WERI-Rb-1 (cell line): ENCODE results near the gene INF2.
A peak's percentile ranks its signal among the peaks of the same experiment; 100 is the strongest.

Source experiments
- DNase-seq: peaks from one replicate; pipeline ENCODE4 v3.0.0-alpha.2; 2020
- H3K27ac ChIP-seq: fragments of 250-450 bp; sonication (Bioruptor Pico); 2 replicates; pipeline ENCODE4 v1.5.1; 2020; ENCODE audit warnings: mild to moderate bottlenecking, moderate library complexity
- H3K27me3 ChIP-seq: fragments of 250-450 bp; sonication (Bioruptor Pico); 2 replicates; pipeline ENCODE4 v1.5.1; 2021; ENCODE audit warnings: mild to moderate bottlenecking, low read depth, moderate library complexity; ENCODE audit not compliant: insufficient read depth, severe bottlenecking
- H3K36me3 ChIP-seq: fragments of 250-450 bp; sonication (Bioruptor Pico); 2 replicates; pipeline ENCODE4 v1.5.1; 2020; ENCODE audit warnings: mild to moderate bottlenecking, moderate library complexity
- H3K4me3 ChIP-seq: 2 replicates; pipeline ENCODE4 v1.5.1; 2011; ENCODE audit warnings: low read depth, mild to moderate bottlenecking, control low read depth, low read length
- H3K9me3 ChIP-seq: fragments of 250-450 bp; sonication (Bioruptor Pico); 2 replicates; pipeline ENCODE4 v1.5.1; 2021; ENCODE audit warnings: mild to moderate bottlenecking, moderate library complexity; ENCODE audit not compliant: severe bottlenecking
- CTCF ChIP-seq: IDR thresholded peaks from 2 replicates; pipeline ENCODE4 v1.5.1; 2011; ENCODE audit warnings: low read depth, mild to moderate bottlenecking, control low read depth, inconsistent platforms, low read length

INF2 gene

GRCh38 chr14:104694991-104695659, 5.7 kb downstream of the INF2 start:
- Histone ChIP-seq H3K27ac (peak overlapping the region; percentile 45; the same call in 1 of the 2 replicates), H3K27me3 (no peaks in the 10 kb centered on the region), H3K9me3 (no peaks in the 10 kb centered on the region), H3K4me3 (no peak overlapping the region), H3K36me3 (peaks cover 29% of the 10 kb centered on the region)
- no peak for DNase-seq
- TF ChIP-seq CTCF = no peak

- no peaks in the 10 kb centered on the region for H3K9me3 ChIP-seq
- peaks cover 29% of the 10 kb centered on the region for H3K36me3 ChIP-seq
- H3K4me3 ChIP-seq = no peak overlapping the region
- H3K27me3 ChIP-seq = no peaks in the 10 kb centered on the region
- H3K27ac ChIP-seq = no peak overlapping the region
- no peak for DNase-seq
- TF ChIP-seq CTCF = no peak
Measured at GRCh38 chr14:104695660-104696000, 6.2 kb downstream of the INF2 start.

GRCh38 chr14:104696671-104697316, 7.4 kb downstream of the INF2 start:
- Histone ChIP-seq H3K36me3 (peaks cover 20% of the 10 kb centered on the region), H3K27ac (no peak overlapping the region), H3K4me3 (no peak overlapping the region), H3K9me3 (no peaks in the 10 kb centered on the region), H3K27me3 (no peaks in the 10 kb centered on the region)
- TF ChIP-seq CTCF = no peak
- DNase-seq = no peak

- Histone ChIP-seq H3K4me3 (no peak overlapping the region), H3K27ac (no peak overlapping the region), H3K27me3 (no peaks in the 10 kb centered on the region), H3K9me3 (no peaks in the 10 kb centered on the region), H3K36me3 (peaks cover 16% of the 10 kb centered on the region)
- no peak for DNase-seq
- no peak for TF ChIP-seq CTCF
Measured at GRCh38 chr14:104697317-104697703, 7.9 kb downstream of the INF2 start.

- DNase-seq = no peak
- H3K27ac ChIP-seq = no peak overlapping the region
Measured at GRCh38 chr14:104697892-104698583, 8.6 kb downstream of the INF2 start.

More at GRCh38 chr14:104697892-104698583, 8.6 kb downstream of the INF2 start:
- Histone ChIP-seq H3K36me3 (peaks cover 18% of the 10 kb centered on the region), H3K4me3 (no peak overlapping the region), H3K27me3 (no peaks in the 10 kb centered on the region), H3K9me3 (no peaks in the 10 kb centered on the region)
- no peak for TF ChIP-seq CTCF
